Hepatocyte (in vitro differentiated cells): ENCODE measurements around the gene ELFN1.

Experiments
- CTCF ChIP-seq: fragments of 200-600 bp; sonication (generic); IDR thresholded peaks from 2 replicates; pipeline ENCODE4 v1.5.1; 2016; ENCODE audit warnings: antibody characterized with exemption, mild to moderate bottlenecking; ENCODE audit not compliant: poor library complexity
- EZH2phosphoT487 ChIP-seq: fragments of 200-600 bp; sonication (generic); IDR thresholded peaks from one replicate; pipeline ENCODE4 v1.6.1; 2018; ENCODE audit warnings: antibody characterized with exemption, mild to moderate bottlenecking, low read depth, moderate library complexity; ENCODE audit not compliant: unreplicated experiment, severe bottlenecking

- TF ChIP-seq CTCF (no peak), EZH2phosphoT487 (no peak)
These were observed 8.0 kb downstream of the ELFN1 start for GRCh38 chr7:1678081-1678543.
